Heart left ventricle (tissue), 16 donors: ENCODE data around the gene CD9. TPM values are rescaled to one million over a fixed set of nuclear protein-coding genes. Genes with fewer than 3 reads are reported as not detected.

Experiments used
- ATAC-seq, 4 donors: fragments of 200-7000 bp; cut with Tn5 transposase; one replicate each; pipeline ENCODE4 v1.9.1; 2020 to 2022; ENCODE audit warnings: moderate library complexity in 4 of 4, mild to moderate bottlenecking in 3 of 4, moderate number of reproducible peaks in 1 of 4
- DNase-seq, 5 donors: peaks; one replicate each; pipeline ENCODE4 v3.0.0-alpha.2; 2020
- H3K27ac ChIP-seq, 12 donors: fragments of 200-600 bp; sonication (generic) in 4 of 12; one replicate each; pipeline versions ENCODE4 v1.5.0 to v1.8.0; 2016 to 2022; ENCODE audit warnings: mild to moderate bottlenecking in 2 of 12
- H3K27me3 ChIP-seq, 9 donors: fragments of 200-600 bp; sonication (generic) in 2 of 9; one replicate each; pipeline versions ENCODE4 v1.5.1 to v1.8.0; 2016 to 2022; ENCODE audit warnings: mild to moderate bottlenecking in 3 of 9
- H3K36me3 ChIP-seq, 9 donors: fragments of 200-600 bp; sonication (generic) in 2 of 9; one replicate each; pipeline versions ENCODE4 v1.5.0 to v1.8.0; 2018 to 2022; ENCODE audit warnings: mild to moderate bottlenecking in 2 of 9
- H3K4me1 ChIP-seq, 12 donors: fragments of 200-600 bp; sonication (generic) in 4 of 12; one replicate each; pipeline versions ENCODE4 v1.5.0 to v1.8.0; 2016 to 2022; ENCODE audit warnings: mild to moderate bottlenecking in 3 of 12
- H3K4me3 ChIP-seq, 12 donors: fragments of 200-600 bp; sonication (generic) in 4 of 12; one replicate each; pipeline versions ENCODE4 v1.5.0 to v1.8.0; 2017 to 2022; ENCODE audit warnings: mild to moderate bottlenecking in 9 of 12, moderate library complexity in 4 of 12
- H3K9me3 ChIP-seq, 12 donors: fragments of 200-600 bp; sonication (generic) in 4 of 12; one replicate each; pipeline versions ENCODE4 v1.5.0 to v1.8.0; 2016 to 2022; ENCODE audit warnings: mild to moderate bottlenecking in 1 of 12
- POLR2A ChIP-seq, 2 donors: fragments of 450-650 bp; IDR thresholded peaks; one replicate each; pipeline ENCODE4 v1.6.1; 2017; ENCODE audit warnings: antibody characterized with exemption in 2 of 2, mild to moderate bottlenecking in 2 of 2, moderate library complexity in 2 of 2
- WGBS, 4 donors: extraction: QIAGEN DNeasy Blood & Tissue Kit in 2 of 4; methylation state at CpG; one replicate each; pipeline versions ENCODE4 v1.1.5 to v1.1.7; 2013 to 2018; 5-methylcytosine and 5-hydroxymethylcytosine counted together
- intact Hi-C, 10 donors: fragments of 100-400 bp; cut with DNase I; formaldehyde crosslinking; loops; one replicate each; pipeline versions ENCODE4 v1.11.1 to v1.14.2; 2022
- polyA plus RNA-seq, 2 donors: library from polyadenylated mRNA; stranded (reverse); fragments of 200-250 nt; gene quantifications; one replicate each; pipeline ENCODE4 v1.2.3, GENCODE V29; 2013
- total RNA-seq, 9 donors: library from RNA; depleted of rRNA in 2 of 9; stranded (reverse); fragments of >200 nt in 2 of 9; fragmentation: NEBNext Ultra II Directional in 3 of 9; extraction: Animal tissue kit (Norgen Biotek cat#: 25700) in 3 of 9; gene quantifications; one replicate each; pipeline versions ENCODE4 v1.1.0 to v1.2.4, GENCODE V29; 2016 to 2023
- TF ChIP-seq, protein P1 (sequence below), 12 donors: fragments of 200-600 bp; sonication (generic) in 4 of 12; IDR thresholded peaks; one replicate each; pipeline versions ENCODE4 v1.5.0 to v1.8.0; 2018 to 2022; ENCODE audit warnings: antibody characterized with exemption in 12 of 12, mild to moderate bottlenecking in 5 of 12
- donor health status: ischemic (EF 13 %, LVEDD 7.1; RV severe dilation, severe dysfunction).
- donor health status: healthy with polysubstance abuse.
- donor health status: DM: no; HTN: yes; CAD: no.
- donor health status: DM: no; HTN: no; CAD: no.
- donor health status: ischemic (EF 25% LVEDD 6.9; RV normal size, moderate dysfunction).
- donor health status: ischemic (EF 25% LVEDD 5.7; RV mildly dilated, moderate dysfunction).
- donor health status: healthy.
- donor health status: DM: yes; HTN: yes; CAD: no.
- donor health status: ischemic (EF 35%, LVEDD 5.7; RV mildly dilated, moderate dysfunction).
- donor health status: nonischemic (EF 11% LVEDD 7.7; RV severe dilation, severe dysfunction).
- donor health status: DM: yes; HTN: yes; CAD: no.
- donor health status: PGD.
- donor health status: ischemic (EF 29% LVEDD 5.4; RV normal size, mild dysfunction).
- donor health status: nonischemic (EF 23%, LVEDD 6.1; RV moderate dilation, normal function).

CD9 gene
- total and polyA plus RNA-seq, 11 donors, result 29.9 to 96.1 (median 56.4) TPM

- ATAC-seq (peak in 2 of 4 donors; percentile 2 to 3), DNase-seq (no peak)
- H3K4me1 ChIP-seq, result peaks cover 5 to 51% (median 43%) of the 10 kb centered on the region in 12 donors
- peak overlapping the region in 8 of 12 donors; percentile 52 to 88 (median 72) for H3K27ac ChIP-seq
- peaks cover 0 to 6% (median 0%) of the 10 kb centered on the region in 12 donors for H3K9me3 ChIP-seq
- H3K27me3 ChIP-seq, result no peaks in the 10 kb centered on the region
- no peak overlapping the region for H3K4me3 ChIP-seq
- 62 to 82% (median 66%) methylated on average over 7 of the region's 7 CpGs for WGBS, 4 donors
- TF ChIP-seq, protein P1, sequence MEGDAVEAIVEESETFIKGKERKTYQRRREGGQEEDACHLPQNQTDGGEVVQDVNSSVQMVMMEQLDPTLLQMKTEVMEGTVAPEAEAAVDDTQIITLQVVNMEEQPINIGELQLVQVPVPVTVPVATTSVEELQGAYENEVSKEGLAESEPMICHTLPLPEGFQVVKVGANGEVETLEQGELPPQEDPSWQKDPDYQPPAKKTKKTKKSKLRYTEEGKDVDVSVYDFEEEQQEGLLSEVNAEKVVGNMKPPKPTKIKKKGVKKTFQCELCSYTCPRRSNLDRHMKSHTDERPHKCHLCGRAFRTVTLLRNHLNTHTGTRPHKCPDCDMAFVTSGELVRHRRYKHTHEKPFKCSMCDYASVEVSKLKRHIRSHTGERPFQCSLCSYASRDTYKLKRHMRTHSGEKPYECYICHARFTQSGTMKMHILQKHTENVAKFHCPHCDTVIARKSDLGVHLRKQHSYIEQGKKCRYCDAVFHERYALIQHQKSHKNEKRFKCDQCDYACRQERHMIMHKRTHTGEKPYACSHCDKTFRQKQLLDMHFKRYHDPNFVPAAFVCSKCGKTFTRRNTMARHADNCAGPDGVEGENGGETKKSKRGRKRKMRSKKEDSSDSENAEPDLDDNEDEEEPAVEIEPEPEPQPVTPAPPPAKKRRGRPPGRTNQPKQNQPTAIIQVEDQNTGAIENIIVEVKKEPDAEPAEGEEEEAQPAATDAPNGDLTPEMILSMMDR (IDR thresholded peaks at IDR 0.05), result no peak
- no peak for TF ChIP-seq POLR2A (IDR thresholded peaks at IDR 0.05)
- intact Hi-C loops, result loop anchor here in 4 of 10 donors (5.0 to 10.0 kb wide), 4 partner anchors 93 to 119 kb away; no protein-coding TSS in a partner anchor
- H3K36me3 ChIP-seq, result no peaks in the 10 kb centered on the region
Measured at GRCh38 chr12:6183689-6184428, 16.3 kb upstream of the CD9 start.

- no peak for TF ChIP-seq POLR2A (IDR thresholded peaks at IDR 0.05)
- TF ChIP-seq, protein P1 (IDR thresholded peaks at IDR 0.05), result no peak
- 81 to 88% (median 82%) methylated on average over 13 of the region's 13 CpGs for whole genome bisulfite sequencing, 4 donors
- H3K27me3 ChIP-seq, result no peaks in the 10 kb centered on the region
- H3K4me1 ChIP-seq, result peaks cover 0 to 30% (median 24%) of the 10 kb centered on the region in 12 donors
- H3K36me3 ChIP-seq, result no peaks in the 10 kb centered on the region
- peak overlapping the region in 3 of 12 donors; percentile 28 to 51 (median 39) for H3K27ac ChIP-seq
- no peak for DNase-seq
- H3K9me3 ChIP-seq, result peaks cover 0 to 6% (median 0%) of the 10 kb centered on the region in 12 donors
- H3K4me3 ChIP-seq, result no peak overlapping the region
- intact Hi-C loops, result loop anchor here in 3 of 10 donors (5.0 to 10.0 kb wide), 2 partner anchors 119 to 121 kb away; no protein-coding TSS in a partner anchor
- ATAC-seq, result no peak
Measured at GRCh38 chr12:6185961-6186827, 14.0 kb upstream of the CD9 start.

DNA sequence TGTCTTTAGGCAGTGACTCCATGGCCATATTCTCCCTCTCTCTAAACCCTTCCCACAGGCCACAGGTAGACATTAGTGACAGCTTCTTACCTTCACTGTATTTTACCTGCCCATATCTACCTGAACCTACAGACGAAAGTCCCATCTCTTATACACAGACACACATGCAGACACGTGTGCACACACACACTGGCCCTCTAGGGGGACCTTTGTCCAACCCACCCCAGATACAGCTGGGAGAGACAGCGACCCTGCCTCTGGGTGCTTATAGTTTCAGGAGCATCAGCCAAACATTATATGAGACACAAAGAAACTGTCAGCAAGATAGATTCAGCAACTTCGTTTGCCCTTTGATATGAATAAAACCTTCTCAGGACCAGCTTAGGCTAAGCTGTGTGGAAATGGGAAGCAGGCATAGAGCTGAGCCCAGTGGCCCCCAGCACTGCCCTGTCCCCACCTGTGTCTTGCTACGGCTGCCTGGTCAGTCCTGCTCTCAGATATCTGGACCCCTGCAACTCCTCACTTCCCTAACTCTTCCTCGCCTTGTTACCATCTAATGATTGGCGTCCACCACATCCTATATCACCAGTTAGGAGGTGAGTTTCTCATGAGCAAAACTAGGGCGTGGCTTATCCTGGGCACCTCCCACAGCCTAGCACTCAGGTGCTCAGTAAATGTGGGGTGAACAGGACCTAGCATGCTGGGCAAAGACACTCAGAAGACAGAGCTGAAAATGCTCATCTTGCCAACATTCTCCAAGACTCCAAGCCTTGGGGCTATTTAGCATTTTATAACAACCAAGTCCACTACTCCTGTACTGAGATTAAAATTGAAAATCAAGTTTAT, 12.0 kb upstream of the CD9 start:
- Histone ChIP-seq H3K36me3 (no peaks in the 10 kb centered on the region), H3K4me3 (no peak overlapping the region), H3K27me3 (no peaks in the 10 kb centered on the region), H3K4me1 (peaks cover 0 to 12% (median 7%) of the 10 kb centered on the region in 12 donors), H3K9me3 (peaks cover 0 to 6% (median 0%) of the 10 kb centered on the region in 12 donors), H3K27ac (peak overlapping the region in 3 of 12 donors; percentile 43 to 72 (median 50))
- TF ChIP-seq, protein P1 (IDR thresholded peaks at IDR 0.05), result no peak
- no peak for TF ChIP-seq POLR2A (IDR thresholded peaks at IDR 0.05)
- intact Hi-C loops, result loop anchor here in 3 of 10 donors (5.0 to 10.0 kb wide), 2 partner anchors 121 to 123 kb away; no protein-coding TSS in a partner anchor
- DNase-seq (no peak), ATAC-seq (no peak)
- 84 to 94% (median 93%) methylated on average over 8 of the region's 8 CpGs for WGBS, 4 donors
